Glutamatergic neuron (in vitro differentiated cells): ENCODE measurements around the gene TEKTIP1. TPM values are rescaled to one million over a fixed set of nuclear protein-coding genes. Genes with fewer than 3 reads are reported as not detected.

ENCODE experiments used
- DNase-seq: peaks from one replicate; pipeline ENCODE4 v3.0.0; 2022
- H3K27ac Mint-ChIP-seq: one replicate; pipeline ENCODE4 v1.8.0; 2020; ENCODE audit warnings: mild to moderate bottlenecking, mixed read lengths, inconsistent platforms; ENCODE audit not compliant: unreplicated experiment
- H3K27me3 Mint-ChIP-seq: one replicate; pipeline ENCODE4 v1.8.0; 2020; ENCODE audit warnings: mild to moderate bottlenecking, moderate library complexity, mixed read lengths, inconsistent platforms; ENCODE audit not compliant: unreplicated experiment
- H3K36me3 Mint-ChIP-seq: one replicate; pipeline ENCODE4 v1.8.0; 2020; ENCODE audit warnings: mild to moderate bottlenecking, mixed read lengths, inconsistent platforms; ENCODE audit not compliant: unreplicated experiment
- H3K4me1 Mint-ChIP-seq: one replicate; pipeline ENCODE4 v1.8.0; 2020; ENCODE audit warnings: mild to moderate bottlenecking, low read depth, mixed read lengths, inconsistent platforms; ENCODE audit not compliant: unreplicated experiment
- H3K4me3 Mint-ChIP-seq: one replicate; pipeline ENCODE4 v1.8.0; 2020; ENCODE audit warnings: mild to moderate bottlenecking, mixed read lengths, inconsistent platforms; ENCODE audit not compliant: unreplicated experiment
- H3K9me3 Mint-ChIP-seq: one replicate; pipeline ENCODE4 v1.8.0; 2020; ENCODE audit warnings: mild to moderate bottlenecking, moderate library complexity, mixed read lengths, inconsistent platforms; ENCODE audit not compliant: unreplicated experiment
- CTCF ChIP-seq: fragments of 200-600 bp; sonication (generic); IDR thresholded peaks from one replicate; pipeline ENCODE4 v1.5.0; 2021; ENCODE audit not compliant: partially characterized antibody, unreplicated experiment
- total RNA-seq: library from RNA; stranded (reverse); fragmentation: NEBNext Ultra II Directional; extraction: Animal tissue kit (Norgen Biotek cat#: 25700); gene quantifications from one replicate; pipeline ENCODE4 v1.2.1, GENCODE V29; 2021; ENCODE audit not compliant: unreplicated experiment

TEKTIP1 gene
- total RNA-seq, 1 donor from 2014 or later: 2.5 TPM

GRCh38 chr19:3499738-3500428 is 39.1 kb upstream of the TEKTIP1 start:
- Mint-ChIP-seq H3K36me3 (no peaks in the 10 kb centered on the region), H3K27me3 (peaks cover 4% of the 10 kb centered on the region)
- TF ChIP-seq CTCF: no peak

GRCh38 chr19:3500429-3501101 is 38.4 kb upstream of the TEKTIP1 start, which contains the start of gene DOHH:
TSS of gene DOHH (minus strand) at chr19:3500674. CDS start at chr19:3496814, 3,860 bp downstream.
- DNase-seq: peak; percentile 96
- Mint-ChIP-seq H3K27ac (peak within 1 kb of the TSS; percentile 98), H3K9me3 (peaks cover 2% of the 10 kb centered on the region), H3K27me3 (peaks cover 4% of the 10 kb centered on the region), H3K36me3 (no peaks in the 10 kb centered on the region), H3K4me1 (peaks cover 2% of the 10 kb centered on the region), H3K4me3 (peak within 1 kb of the TSS; percentile 98)
- TF ChIP-seq CTCF: no peak

More at GRCh38 chr19:3499738-3500428, 39.1 kb upstream of the TEKTIP1 start:
- Mint-ChIP-seq H3K4me3 (peak overlapping the region; percentile 98), H3K9me3 (peaks cover 2% of the 10 kb centered on the region), H3K27ac (peak overlapping the region; percentile 43), H3K4me1 (peaks cover 2% of the 10 kb centered on the region)
- DNase-seq: no peak

GRCh38 chr19:3501780-3502179 is 37.2 kb upstream of the TEKTIP1 start:
- Mint-ChIP-seq H3K27me3 (peaks cover 4% of the 10 kb centered on the region), H3K4me3 (no peak overlapping the region), H3K4me1 (peaks cover 2% of the 10 kb centered on the region), H3K9me3 (peaks cover 4% of the 10 kb centered on the region), H3K36me3 (no peaks in the 10 kb centered on the region), H3K27ac (no peak overlapping the region)
- DNase-seq: no peak
- TF ChIP-seq CTCF: no peak

GRCh38 chr19:3503036-3503572 is 35.9 kb upstream of the TEKTIP1 start:
- peaks cover 8% of the 10 kb centered on the region for H3K27me3 Mint-ChIP-seq
- H3K36me3 Mint-ChIP-seq: no peaks in the 10 kb centered on the region
- peaks cover 2% of the 10 kb centered on the region for H3K4me1 Mint-ChIP-seq
- H3K4me3 Mint-ChIP-seq: no peak overlapping the region
- H3K9me3 Mint-ChIP-seq: peaks cover 5% of the 10 kb centered on the region
- DNase-seq: no peak
- no peak overlapping the region for H3K27ac Mint-ChIP-seq
- no peak for TF ChIP-seq CTCF
